LNCAP (cell line): ENCODE data around the gene ENPP6.

ENCODE experiments used
- TF ChIP-seq, protein P1 (sequence below): fragments of 450-650 bp; IDR thresholded peaks from 2 replicates; pipeline ENCODE4 v1.5.1; 2017; ENCODE audit warnings: mild to moderate bottlenecking

Gene ENPP6

DNA sequence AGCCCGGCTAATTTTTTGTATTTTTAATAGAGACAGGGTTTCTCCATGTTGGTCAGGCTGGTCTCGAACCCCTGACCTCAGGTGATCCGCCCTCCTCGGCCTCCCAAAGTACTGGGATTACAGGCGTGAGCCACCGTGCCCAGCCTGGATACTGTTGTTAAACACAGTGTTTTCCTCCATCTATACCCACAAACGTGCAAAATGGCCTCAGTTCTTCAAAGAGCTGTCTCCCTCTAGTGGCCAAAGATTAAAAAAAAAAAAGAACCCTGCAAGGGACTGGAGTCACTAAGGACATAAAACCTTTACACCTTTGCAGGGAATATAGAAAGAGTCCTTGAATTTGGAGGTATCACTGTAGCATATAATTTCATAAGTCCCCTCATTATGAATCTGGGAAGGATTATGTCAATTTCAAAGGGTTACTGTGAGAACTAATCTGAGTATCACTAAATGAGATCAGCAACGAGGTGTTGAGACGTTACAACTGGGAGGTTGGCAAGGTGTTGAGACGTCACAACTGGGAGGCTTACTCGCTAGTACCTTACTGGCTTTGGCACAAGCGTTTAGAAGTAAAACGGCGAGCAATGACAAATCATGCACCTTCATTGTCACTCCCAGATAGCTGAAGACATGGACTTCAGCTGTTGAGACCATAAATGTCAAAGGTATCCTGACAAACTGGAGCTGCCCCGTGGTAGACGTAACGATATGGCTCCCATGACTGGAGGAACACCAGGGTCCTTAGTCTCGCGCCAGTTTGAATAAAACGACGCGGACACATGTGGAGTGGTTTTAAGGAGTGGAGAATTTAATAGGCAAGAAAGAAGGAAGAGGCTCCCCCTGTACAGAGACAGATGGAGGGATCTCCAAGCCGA lies 33.4 kb upstream of the ENPP6 start:
- TF ChIP-seq, protein P1, sequence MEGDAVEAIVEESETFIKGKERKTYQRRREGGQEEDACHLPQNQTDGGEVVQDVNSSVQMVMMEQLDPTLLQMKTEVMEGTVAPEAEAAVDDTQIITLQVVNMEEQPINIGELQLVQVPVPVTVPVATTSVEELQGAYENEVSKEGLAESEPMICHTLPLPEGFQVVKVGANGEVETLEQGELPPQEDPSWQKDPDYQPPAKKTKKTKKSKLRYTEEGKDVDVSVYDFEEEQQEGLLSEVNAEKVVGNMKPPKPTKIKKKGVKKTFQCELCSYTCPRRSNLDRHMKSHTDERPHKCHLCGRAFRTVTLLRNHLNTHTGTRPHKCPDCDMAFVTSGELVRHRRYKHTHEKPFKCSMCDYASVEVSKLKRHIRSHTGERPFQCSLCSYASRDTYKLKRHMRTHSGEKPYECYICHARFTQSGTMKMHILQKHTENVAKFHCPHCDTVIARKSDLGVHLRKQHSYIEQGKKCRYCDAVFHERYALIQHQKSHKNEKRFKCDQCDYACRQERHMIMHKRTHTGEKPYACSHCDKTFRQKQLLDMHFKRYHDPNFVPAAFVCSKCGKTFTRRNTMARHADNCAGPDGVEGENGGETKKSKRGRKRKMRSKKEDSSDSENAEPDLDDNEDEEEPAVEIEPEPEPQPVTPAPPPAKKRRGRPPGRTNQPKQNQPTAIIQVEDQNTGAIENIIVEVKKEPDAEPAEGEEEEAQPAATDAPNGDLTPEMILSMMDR: peak; percentile 72

DNA sequence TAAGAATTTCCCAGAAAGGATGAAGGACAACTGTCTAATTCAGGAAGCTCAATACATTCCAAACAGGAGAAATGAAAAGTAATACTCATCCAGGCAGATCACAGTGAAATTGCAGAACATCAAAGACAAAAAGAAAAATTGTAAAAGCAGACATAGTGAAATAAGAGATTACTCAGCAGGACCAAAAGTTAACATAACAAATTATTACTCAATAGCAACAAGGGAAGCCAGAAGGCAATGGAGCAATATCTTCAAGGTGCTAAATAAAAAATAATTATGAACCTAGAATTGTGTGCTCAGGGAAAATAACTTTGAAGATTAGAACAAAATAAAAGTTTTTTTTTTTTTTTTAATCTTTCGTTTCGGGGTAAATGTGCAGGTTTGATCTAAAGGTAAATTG lies 30.5 kb upstream of the ENPP6 start:
- TF ChIP-seq, protein P1: no peak

- TF ChIP-seq, protein P1: no peak
Measured at GRCh38 chr4:184247421-184247820, 29.7 kb upstream of the ENPP6 start.

DNA sequence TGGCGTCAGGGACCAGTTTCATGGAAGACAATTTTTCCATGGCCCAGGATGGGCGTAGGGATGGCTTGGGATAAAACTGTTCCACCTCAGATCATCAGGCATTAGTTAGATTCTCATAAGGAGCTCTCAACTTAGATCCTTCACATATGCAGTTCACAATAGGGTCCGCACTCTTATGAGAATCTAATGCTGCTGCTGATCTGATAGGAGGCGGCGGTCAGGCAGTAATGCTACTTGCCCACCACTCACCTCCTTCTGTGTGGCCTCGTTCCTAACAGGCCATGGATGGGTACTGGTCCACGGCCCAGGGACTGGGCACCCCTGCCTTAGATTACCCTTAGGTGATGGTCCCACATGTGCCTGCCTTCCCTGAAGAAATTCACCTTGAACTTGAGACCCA lies 28.8 kb upstream of the ENPP6 start:
- TF ChIP-seq, protein P1: no peak

- TF ChIP-seq, protein P1: no peak
Measured at GRCh38 chr4:184238072-184238745, 20.5 kb upstream of the ENPP6 start.

- TF ChIP-seq, protein P1: no peak
Measured at GRCh38 chr4:184237612-184238011, 19.9 kb upstream of the ENPP6 start.

GRCh38 chr4:184235526-184235925 lies 17.9 kb upstream of the ENPP6 start:
- TF ChIP-seq, protein P1: no peak
